ENCODE measurements around the gene HDAC4.
A peak's percentile ranks its signal among the peaks of the same experiment; 100 is the strongest.

HDAC4 gene

DNA sequence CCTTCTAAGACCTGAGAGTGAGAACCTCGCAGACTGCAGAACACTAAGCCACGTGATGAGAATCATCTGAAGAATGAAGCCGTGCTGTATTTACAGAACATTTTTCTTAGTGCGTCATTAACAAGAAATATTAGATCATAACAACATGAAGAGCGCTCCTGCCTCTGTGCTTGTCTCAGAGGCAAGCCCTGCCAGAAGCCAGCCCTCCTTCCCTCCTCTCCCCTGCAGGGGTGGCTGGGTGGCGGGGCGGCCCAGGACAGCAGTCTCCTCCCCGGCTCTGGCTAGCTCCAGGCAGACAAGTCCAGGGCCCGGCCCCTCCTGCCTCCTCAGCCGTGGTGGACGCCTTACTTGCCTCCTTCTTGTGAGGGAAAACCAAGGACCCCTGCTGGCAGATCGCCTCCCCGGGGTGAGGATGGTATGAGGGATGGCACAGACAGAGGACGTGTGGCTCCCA is 290.2 kb downstream of the HDAC4 start:
- no peak for DNase-seq

- DNase-seq = no peak
Observed at GRCh38 chr2:239109928-239110545, 290.8 kb downstream of the HDAC4 start.

GRCh38 chr2:239109041-239109927 is 291.5 kb downstream of the HDAC4 start:
- DNase-seq = peak; percentile 60

GRCh38 chr2:239108459-239108858 is 292.4 kb downstream of the HDAC4 start:
- no peak for DNase-seq

GRCh38 chr2:239107936-239108335 is 292.9 kb downstream of the HDAC4 start:
- no peak for DNase-seq

DNA sequence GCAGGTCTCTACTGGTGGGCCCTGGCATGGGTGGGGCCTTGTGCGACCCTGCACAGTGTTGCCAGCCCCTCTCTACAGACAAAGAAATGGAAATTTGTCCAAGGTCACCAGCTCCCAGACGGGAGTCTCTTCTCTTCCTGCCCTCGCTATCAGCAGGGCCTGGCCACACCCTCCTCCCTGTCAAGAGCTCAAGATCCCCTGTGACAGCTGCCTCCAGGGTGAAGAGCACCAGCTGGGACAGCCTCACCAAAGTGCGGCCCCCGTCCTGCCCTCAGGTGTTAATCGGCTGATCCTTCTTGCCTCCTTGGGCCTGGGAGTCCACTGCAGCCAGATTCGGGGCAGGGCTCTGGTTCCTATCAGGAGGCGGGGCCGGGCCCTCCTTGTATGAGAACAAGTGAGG is 293.9 kb downstream of the HDAC4 start:
- no peak for DNase-seq

DNA sequence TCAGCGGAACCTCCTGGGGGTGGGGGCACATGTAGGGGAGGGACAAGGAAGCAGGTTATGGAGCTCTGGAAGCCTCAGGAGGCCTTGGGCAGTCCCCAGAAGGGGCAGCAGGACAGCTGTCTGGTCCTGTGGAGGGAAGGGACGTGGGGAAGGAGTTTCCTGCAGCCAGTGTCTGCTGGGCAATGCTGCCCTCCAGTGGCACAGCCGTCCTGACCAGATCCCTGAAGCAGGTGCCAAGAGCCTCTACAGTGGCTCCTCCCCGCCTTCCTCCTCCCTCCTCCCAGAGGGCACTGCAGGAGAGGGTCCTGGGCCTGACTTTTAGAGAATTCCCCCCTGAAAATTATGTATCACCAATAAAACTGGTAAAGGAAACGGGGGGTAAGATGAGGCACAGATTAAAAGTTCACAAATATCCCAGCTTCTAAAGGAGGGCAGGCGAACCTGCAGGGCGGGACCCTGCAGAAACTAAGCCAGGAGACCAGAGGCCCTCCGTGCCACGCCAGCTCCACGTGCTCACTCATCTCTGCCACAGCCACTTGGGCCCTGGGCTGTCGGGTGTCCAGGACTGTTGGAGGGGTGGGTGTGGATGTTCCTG is 294.4 kb downstream of the HDAC4 start:
- peak; percentile 22 for DNase-seq

GRCh38 chr2:239105234-239105633 is 295.6 kb downstream of the HDAC4 start:
- DNase-seq = no peak

DNA sequence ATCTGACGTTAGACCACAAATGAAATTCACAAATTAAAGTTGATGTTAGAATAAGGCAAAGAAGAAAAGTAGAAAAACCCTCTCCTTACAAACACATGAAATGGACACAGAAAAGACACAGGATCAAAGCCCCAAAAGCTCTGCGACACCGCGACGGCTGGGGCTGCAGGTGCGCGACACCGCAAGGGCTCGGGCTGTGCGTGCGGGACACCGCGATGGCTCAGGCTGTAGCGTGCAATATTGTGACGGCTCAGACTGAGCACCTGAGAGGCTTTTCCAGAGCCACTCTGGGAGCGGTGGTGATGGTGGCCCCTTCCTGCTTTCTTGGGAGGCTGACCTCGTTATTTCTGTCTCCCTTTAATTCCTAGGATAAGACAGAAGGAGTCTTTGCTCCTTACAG is 296.0 kb downstream of the HDAC4 start:
- no peak for DNase-seq

DNA sequence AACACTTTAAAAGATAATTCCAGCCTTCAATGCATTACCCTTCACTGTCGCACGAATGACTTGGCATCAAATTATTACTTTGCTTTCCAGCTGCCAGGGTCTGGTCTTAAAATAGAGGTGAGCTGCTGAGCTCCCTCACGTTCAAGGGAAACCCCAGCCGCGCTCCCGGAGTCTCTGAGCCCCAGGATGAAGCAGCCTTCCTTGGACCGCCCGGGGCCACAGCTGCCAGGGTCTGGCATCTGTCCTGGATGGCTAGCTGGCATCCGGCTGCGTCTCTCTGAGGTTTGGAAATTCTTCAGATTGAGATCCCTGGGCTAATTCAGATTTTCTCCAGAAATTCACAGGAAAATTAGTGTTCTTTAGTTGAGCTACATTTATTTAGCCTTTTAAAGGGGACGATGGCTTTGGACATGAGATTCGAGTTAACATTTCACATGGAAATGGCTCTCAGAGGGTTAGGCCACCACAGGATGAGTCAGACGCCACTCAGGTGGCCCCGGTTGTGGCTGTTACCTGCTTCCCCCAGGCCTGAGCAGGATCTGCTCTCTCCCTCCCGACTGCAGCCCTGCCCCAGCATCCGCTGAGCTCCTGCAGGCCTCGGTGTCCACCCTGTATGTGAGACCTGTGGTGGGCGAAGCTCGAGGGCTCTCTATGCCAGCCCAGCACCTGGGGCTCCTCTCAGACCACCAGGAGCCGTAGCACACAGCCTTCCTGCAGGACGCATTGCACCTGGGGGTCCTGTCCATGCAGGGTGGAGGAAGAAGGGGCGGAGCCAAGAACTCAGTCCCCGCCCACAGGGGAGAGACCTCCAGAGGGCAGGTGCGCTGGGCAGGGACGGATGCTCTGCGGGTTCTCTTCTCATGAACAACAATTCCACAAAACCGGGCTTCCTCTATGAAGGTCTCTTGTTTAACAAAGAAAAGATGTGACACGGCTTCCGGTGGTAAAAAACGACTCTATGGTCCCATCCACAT is 297.4 kb downstream of the HDAC4 start:
- no peak for DNase-seq

GRCh38 chr2:239102266-239102665 is 298.6 kb downstream of the HDAC4 start:
- DNase-seq = no peak

DNA sequence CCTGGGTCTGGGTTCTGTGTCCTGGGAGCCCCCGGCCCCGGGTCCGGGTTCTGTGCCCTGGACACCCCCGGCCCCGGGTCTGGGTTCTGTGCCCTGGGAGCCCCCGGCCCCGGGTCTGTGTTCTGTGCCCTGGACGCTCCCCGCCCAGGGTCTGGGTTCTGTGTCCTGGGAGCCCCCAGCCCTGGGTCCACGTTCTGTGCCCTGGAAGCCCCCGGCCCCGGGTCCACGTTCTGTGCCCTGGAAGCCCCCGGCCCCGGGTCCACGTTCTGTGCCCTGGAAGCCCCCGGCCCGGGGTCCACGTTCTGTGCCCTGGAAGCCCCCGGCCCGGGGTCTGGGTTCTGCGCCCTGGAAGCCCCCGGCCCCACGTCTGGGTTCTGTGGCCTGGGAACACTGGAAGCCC is 299.0 kb downstream of the HDAC4 start:
- DNase-seq = no peak

DNA sequence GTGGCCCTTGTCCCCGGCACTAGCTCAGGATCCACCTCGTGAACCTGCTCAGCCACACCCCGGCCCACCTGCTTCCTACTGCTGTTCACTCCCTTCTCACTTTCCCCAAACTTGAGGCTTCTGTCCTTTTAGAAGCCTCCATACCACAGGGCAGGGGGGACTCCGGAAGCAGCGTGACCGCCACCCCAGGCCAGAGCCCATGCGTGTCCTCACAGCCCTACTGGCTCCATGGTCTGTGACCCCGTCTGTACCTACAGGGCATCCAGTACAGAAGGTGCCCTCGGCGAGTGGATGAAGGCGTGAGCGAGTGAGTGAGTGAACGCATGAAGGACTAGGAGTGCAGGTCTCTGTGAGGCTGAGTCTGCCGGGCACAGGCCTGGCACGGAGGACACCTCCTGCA is 299.7 kb downstream of the HDAC4 start:
- no peak for DNase-seq

- DNase-seq = no peak
Observed at GRCh38 chr2:239099474-239099873, 301.3 kb downstream of the HDAC4 start.

DNA sequence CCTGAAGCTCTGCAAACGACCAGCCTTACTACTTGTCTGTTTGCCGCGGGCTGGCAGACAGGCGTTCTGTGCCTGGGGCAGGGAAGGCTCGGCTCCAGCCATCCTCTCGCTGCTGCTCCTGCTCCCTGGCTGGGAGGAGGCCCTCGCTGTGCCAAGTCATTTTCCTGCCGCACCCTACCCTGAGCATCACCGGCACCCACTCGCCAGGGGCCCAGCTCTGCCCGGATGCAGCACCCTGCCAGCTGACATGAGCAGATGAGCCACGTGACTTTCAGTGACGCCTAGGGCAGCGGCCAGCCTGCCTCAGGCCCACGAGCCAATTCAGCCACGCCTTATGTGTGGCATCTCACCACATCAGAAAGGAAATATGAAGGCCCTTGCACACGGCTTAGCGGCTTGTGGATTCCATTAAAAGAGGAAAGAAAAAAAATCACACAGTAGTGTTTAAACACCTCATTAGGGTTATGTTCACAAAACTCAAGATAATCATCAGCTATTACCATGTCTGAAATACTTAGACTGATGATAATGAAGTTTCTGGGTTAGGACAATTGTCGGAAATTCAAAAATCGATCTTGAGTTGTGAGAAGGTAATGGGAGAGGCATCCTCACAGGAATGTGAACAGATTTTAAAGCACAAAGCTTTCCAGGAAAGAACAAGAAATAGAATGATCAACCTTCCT is 302.4 kb downstream of the HDAC4 start:
- no peak for DNase-seq

DNA sequence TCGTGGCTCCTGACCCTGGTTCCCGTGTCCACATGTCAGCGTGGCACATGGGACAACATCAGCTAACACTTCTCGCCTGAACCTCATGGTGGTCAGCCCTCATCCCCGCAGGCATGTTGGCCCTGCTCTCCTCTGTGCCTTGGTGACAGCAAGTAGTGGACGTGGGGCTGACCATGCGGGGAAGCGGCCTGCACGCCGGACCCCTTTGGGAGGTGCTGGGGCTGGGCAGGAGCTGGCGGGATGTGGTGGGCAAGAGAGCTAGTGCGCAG is 303.5 kb downstream of the HDAC4 start:
- no peak for DNase-seq

- no peak for DNase-seq
Observed at GRCh38 chr2:239096676-239097427, 304.0 kb downstream of the HDAC4 start.

GRCh38 chr2:239095460-239096081 is 305.2 kb downstream of the HDAC4 start:
- no peak for DNase-seq

GRCh38 chr2:239094867-239095266 is 306.0 kb downstream of the HDAC4 start:
- no peak for DNase-seq

GRCh38 chr2:239093952-239094351 is 306.9 kb downstream of the HDAC4 start:
- DNase-seq = no peak

DNA sequence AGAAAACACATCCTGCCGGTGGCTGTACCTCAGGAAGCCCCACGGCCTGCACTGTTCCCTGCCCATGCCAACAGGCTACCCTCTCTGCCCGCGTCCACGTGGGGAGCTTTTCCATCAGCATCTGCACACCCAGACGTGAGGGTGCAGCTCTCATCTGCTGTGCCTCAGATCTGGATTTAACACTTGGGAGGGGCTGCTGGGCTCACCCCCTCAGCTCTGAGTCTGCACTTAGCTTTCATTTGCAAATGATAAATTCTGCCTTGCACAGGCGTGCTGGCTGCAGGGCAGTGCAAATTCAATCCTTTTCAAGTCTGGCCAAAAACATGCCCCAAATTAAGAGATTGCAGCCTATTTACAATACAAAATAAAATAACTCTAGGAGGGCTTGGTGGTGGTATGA is 307.3 kb downstream of the HDAC4 start:
- DNase-seq = no peak

All from NCI-H510A treated with DMSO at 0.1 percent for 48 hours (cell line).